WERI-Rb-1 (cell line): ENCODE data around the gene SLC2A9.

Experiments
- DNase-seq: peaks from one replicate; pipeline ENCODE4 v3.0.0-alpha.2; 2020
- H3K27ac ChIP-seq: fragments of 250-450 bp; sonication (Bioruptor Pico); 2 replicates; pipeline ENCODE4 v1.5.1; 2020; ENCODE audit warnings: mild to moderate bottlenecking, moderate library complexity
- H3K27me3 ChIP-seq: fragments of 250-450 bp; sonication (Bioruptor Pico); 2 replicates; pipeline ENCODE4 v1.5.1; 2021; ENCODE audit warnings: mild to moderate bottlenecking, low read depth, moderate library complexity; ENCODE audit not compliant: insufficient read depth, severe bottlenecking
- H3K36me3 ChIP-seq: fragments of 250-450 bp; sonication (Bioruptor Pico); 2 replicates; pipeline ENCODE4 v1.5.1; 2020; ENCODE audit warnings: mild to moderate bottlenecking, moderate library complexity
- H3K4me3 ChIP-seq: 2 replicates; pipeline ENCODE4 v1.5.1; 2011; ENCODE audit warnings: low read depth, mild to moderate bottlenecking, control low read depth, low read length
- H3K9me3 ChIP-seq: fragments of 250-450 bp; sonication (Bioruptor Pico); 2 replicates; pipeline ENCODE4 v1.5.1; 2021; ENCODE audit warnings: mild to moderate bottlenecking, moderate library complexity; ENCODE audit not compliant: severe bottlenecking
- CTCF ChIP-seq: IDR thresholded peaks from 2 replicates; pipeline ENCODE4 v1.5.1; 2011; ENCODE audit warnings: low read depth, mild to moderate bottlenecking, control low read depth, inconsistent platforms, low read length

Gene SLC2A9

GRCh38 chr4:10033191-10033881 is 12.0 kb upstream of the SLC2A9 start:
- no peaks in the 10 kb centered on the region for H3K9me3 ChIP-seq
- TF ChIP-seq CTCF, result no peak
- DNase-seq, result no peak
- H3K4me3 ChIP-seq, result no peak overlapping the region
- H3K27me3 ChIP-seq, result no peaks in the 10 kb centered on the region
- no peaks in the 10 kb centered on the region for H3K36me3 ChIP-seq
- H3K27ac ChIP-seq, result no peak overlapping the region

- H3K9me3 ChIP-seq, result no peaks in the 10 kb centered on the region
- TF ChIP-seq CTCF, result no peak
- DNase-seq, result no peak
- H3K27me3 ChIP-seq, result no peaks in the 10 kb centered on the region
- H3K36me3 ChIP-seq, result no peaks in the 10 kb centered on the region
- no peak overlapping the region for H3K4me3 ChIP-seq
- no peak overlapping the region for H3K27ac ChIP-seq
Observed at GRCh38 chr4:10032625-10033024, 11.3 kb upstream of the SLC2A9 start.

GRCh38 chr4:10031668-10032590 is 10.6 kb upstream of the SLC2A9 start:
- Histone ChIP-seq H3K27me3 (no peaks in the 10 kb centered on the region), H3K4me3 (no peak overlapping the region), H3K36me3 (no peaks in the 10 kb centered on the region), H3K9me3 (no peaks in the 10 kb centered on the region), H3K27ac (no peak overlapping the region)
- no peak for TF ChIP-seq CTCF
- DNase-seq, result peak; percentile 35

- no peak for DNase-seq
- Histone ChIP-seq H3K4me3 (no peak overlapping the region), H3K27ac (no peak overlapping the region), H3K9me3 (no peaks in the 10 kb centered on the region), H3K36me3 (no peaks in the 10 kb centered on the region), H3K27me3 (no peaks in the 10 kb centered on the region)
- no peak for TF ChIP-seq CTCF
Observed at GRCh38 chr4:10030972-10031667, 9.8 kb upstream of the SLC2A9 start.

- Histone ChIP-seq H3K9me3 (no peaks in the 10 kb centered on the region), H3K4me3 (no peak overlapping the region), H3K27me3 (no peaks in the 10 kb centered on the region), H3K36me3 (no peaks in the 10 kb centered on the region), H3K27ac (no peak overlapping the region)
- DNase-seq, result no peak
- TF ChIP-seq CTCF, result no peak
Observed at GRCh38 chr4:10029403-10029802, 8.1 kb upstream of the SLC2A9 start.
